ENCODE data around the gene FASLG. TPM values are rescaled to one million over a fixed set of nuclear protein-coding genes. Genes with fewer than 3 reads are reported as not detected.
A peak's percentile ranks its signal among the peaks of the same experiment; 100 is the strongest.

Gene FASLG
- under 1 TPM in 3 of 4 donors, not detected in 1; 0.15 to 0.57 (median 0.21) TPM for total RNA-seq

GRCh38 chr1:172658871-172659453, at the start of gene FASLG:
FASLG (plus strand) TSS chr1:172659103; CDS start chr1:172659202, 99 bp downstream.
- Histone ChIP-seq H3K4me3 (peak within 1 kb of the TSS in 2 of 4 donors; percentile 8 to 22), H3K4me1 (no peaks in the 10 kb centered on the region), H3K27me3 (no peaks in the 10 kb centered on the region), H3K9me3 (no peaks in the 10 kb centered on the region), H3K36me3 (no peaks in the 10 kb centered on the region), H3K27ac (peak within 1 kb of the TSS in 1 of 4 donors; percentile 58)
- 84 to 92% methylated on average over 7 to 11 of the region's 11 CpGs for WGBS, 2 donors
- DNase-seq: no peak
- intact Hi-C loops (cut with DNase I): no loop called here
- no peak for TF ChIP-seq POLR2A (IDR thresholded peaks at IDR 0.05)
- TF ChIP-seq, protein P1, sequence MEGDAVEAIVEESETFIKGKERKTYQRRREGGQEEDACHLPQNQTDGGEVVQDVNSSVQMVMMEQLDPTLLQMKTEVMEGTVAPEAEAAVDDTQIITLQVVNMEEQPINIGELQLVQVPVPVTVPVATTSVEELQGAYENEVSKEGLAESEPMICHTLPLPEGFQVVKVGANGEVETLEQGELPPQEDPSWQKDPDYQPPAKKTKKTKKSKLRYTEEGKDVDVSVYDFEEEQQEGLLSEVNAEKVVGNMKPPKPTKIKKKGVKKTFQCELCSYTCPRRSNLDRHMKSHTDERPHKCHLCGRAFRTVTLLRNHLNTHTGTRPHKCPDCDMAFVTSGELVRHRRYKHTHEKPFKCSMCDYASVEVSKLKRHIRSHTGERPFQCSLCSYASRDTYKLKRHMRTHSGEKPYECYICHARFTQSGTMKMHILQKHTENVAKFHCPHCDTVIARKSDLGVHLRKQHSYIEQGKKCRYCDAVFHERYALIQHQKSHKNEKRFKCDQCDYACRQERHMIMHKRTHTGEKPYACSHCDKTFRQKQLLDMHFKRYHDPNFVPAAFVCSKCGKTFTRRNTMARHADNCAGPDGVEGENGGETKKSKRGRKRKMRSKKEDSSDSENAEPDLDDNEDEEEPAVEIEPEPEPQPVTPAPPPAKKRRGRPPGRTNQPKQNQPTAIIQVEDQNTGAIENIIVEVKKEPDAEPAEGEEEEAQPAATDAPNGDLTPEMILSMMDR (IDR thresholded peaks at IDR 0.05): no peak

DNA sequence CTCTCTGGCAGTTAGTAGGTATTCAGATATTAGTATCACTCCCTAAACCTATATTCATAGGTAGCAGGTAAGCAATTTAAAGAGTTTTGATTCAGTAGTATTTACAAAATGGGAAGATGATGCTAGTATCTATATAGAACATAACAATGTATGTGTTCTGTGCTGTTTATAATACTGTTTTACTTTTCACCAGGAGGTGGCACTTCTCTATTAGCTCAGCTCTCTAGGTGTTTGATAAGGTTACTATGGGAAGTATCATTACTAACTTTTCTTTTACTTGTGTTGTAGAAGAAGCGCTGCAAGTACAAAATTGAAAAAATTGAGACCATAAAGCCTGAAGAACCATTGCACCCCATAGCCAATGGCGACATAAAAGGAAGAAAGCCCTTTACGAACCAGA, 49.4 kb upstream of the FASLG start:
- H3K4me3 ChIP-seq: no peak overlapping the region
- peaks cover 3 to 44% (median 8%) of the 10 kb centered on the region in 3 donors for H3K36me3 ChIP-seq
- no peak for DNase-seq
- H3K27me3 ChIP-seq: no peaks in the 10 kb centered on the region
- H3K4me1 ChIP-seq: peaks cover 0 to 5% (median 0%) of the 10 kb centered on the region in 3 donors
- H3K27ac ChIP-seq: no peak overlapping the region
- TF ChIP-seq, protein P1 (IDR thresholded peaks at IDR 0.05): peak in 2 of 6 experiments; percentile 23 to 53
- TF ChIP-seq POLR2A (IDR thresholded peaks at IDR 0.05): no peak
- 82 to 98% methylated on average over 3 of the region's 3 CpGs for WGBS, 2 donors
- intact Hi-C loops (cut with DNase I): no loop called here
- H3K9me3 ChIP-seq: no peaks in the 10 kb centered on the region

- TF ChIP-seq, protein P1 (IDR thresholded peaks at IDR 0.05): no peak
- TF ChIP-seq POLR2A (IDR thresholded peaks at IDR 0.05): no peak
- H3K9me3 ChIP-seq: no peaks in the 10 kb centered on the region
- H3K27me3 ChIP-seq: no peaks in the 10 kb centered on the region
- intact Hi-C loops (cut with DNase I): no loop called here
- no peak overlapping the region for H3K4me3 ChIP-seq
- DNase-seq: no peak
- peaks cover 0 to 1% (median 0%) of the 10 kb centered on the region in 3 donors for H3K4me1 ChIP-seq
- H3K27ac ChIP-seq: no peak overlapping the region
- H3K36me3 ChIP-seq: peaks cover 3 to 28% (median 8%) of the 10 kb centered on the region in 3 donors
- WGBS, 2 donors: 59 to 95% methylated on average over 2 of the region's 2 CpGs
These were observed 46.4 kb upstream of the FASLG start for GRCh38 chr1:172612478-172612877.

GRCh38 chr1:172613294-172613693, 45.6 kb upstream of the FASLG start:
- H3K27ac ChIP-seq: no peak overlapping the region
- 78 to 88% methylated on average over 2 of the region's 2 CpGs for WGBS, 2 donors
- H3K9me3 ChIP-seq: no peaks in the 10 kb centered on the region
- no peak for TF ChIP-seq POLR2A (IDR thresholded peaks at IDR 0.05)
- TF ChIP-seq, protein P1 (IDR thresholded peaks at IDR 0.05): no peak
- H3K4me3 ChIP-seq: no peak overlapping the region
- no peaks in the 10 kb centered on the region for H3K27me3 ChIP-seq
- intact Hi-C loops (cut with DNase I): no loop called here
- no peak for DNase-seq
- H3K4me1 ChIP-seq: no peaks in the 10 kb centered on the region
- H3K36me3 ChIP-seq: peaks cover 3 to 28% (median 8%) of the 10 kb centered on the region in 3 donors

DNA sequence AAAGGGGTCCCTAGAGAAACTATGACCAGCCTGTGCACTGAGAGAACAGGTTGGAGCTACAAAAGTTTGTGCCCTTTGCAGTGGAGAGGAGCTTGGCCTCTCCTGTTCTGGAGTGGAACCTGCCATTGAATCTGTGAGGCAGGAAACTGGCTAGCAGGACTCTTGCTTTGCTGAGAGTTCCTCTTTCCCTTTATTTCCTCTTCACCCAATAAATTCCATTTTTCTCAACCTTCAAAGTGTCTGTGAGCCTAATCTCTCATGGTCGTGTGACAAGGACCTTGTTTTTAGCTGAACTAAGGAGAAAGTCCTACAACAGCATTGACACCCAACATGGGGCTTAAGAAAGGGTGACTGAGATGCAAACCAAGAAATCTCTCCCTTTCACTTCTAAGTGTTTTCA, 42.7 kb upstream of the FASLG start:
- Histone ChIP-seq H3K27me3 (no peaks in the 10 kb centered on the region), H3K4me1 (no peaks in the 10 kb centered on the region), H3K27ac (no peak overlapping the region), H3K4me3 (no peak overlapping the region), H3K36me3 (peaks cover 0 to under 1% (median 0%) of the 10 kb centered on the region in 3 donors), H3K9me3 (peaks cover 0 to 17% (median 14%) of the 10 kb centered on the region in 3 donors)
- TF ChIP-seq, protein P1 (IDR thresholded peaks at IDR 0.05): no peak
- no peak for TF ChIP-seq POLR2A (IDR thresholded peaks at IDR 0.05)
- intact Hi-C loops (cut with DNase I): no loop called here
- no peak for DNase-seq
- WGBS, 2 donors: 55 to 88% methylated on average over 1 of the region's 1 CpG
